GM18868 (cell line): Measurements from ENCODE around the gene CRIM1.
A peak's percentile ranks its signal among the peaks of the same experiment; 100 is the strongest.

Experiments used
- ATAC-seq: cut with Tn5 transposase; IDR thresholded peaks from one replicate; pipeline ENCODE4 v1.9.1; 2021; ENCODE audit warnings: mild to moderate bottlenecking, moderate library complexity; ENCODE audit not compliant: unreplicated experiment

Gene CRIM1

DNA sequence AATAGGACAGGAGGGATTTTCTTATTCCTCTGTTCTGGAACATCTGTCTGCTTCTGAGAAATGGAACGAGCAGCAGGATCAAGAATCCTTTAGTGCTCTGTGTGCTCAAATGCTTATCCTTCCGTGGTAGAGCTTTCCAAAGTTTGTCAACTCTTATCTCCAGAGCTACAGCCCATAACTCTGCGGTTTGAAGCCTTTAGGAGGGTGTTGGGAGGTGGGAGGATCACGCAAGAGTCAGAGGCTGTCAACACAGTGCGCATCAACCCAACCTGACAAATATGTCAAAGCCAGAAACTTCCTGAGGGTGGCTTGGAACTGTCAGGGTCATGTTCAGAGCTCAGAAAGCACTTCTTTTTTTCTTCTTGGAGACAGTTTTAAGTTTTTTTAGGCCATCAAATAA lies 95.9 kb downstream of the CRIM1 start:
- no peak for ATAC-seq

DNA sequence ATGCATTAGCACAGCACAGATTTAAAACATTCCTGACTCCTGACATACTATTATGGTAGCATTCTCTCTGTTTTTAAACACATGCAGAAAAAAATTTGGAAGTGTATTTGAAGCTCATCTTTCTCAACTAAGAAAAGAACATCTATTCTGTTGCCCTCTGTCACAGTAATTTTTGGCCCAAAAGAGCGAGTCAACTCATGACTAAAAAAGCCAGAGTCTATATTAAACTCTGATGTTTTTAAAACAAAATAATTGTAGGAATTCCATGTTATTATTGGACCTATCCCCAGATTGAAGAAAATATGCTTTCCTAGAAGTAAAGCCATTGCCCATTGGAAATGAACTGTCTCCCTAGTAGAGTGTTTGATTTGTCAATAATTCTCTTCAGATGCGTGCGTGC lies 96.7 kb downstream of the CRIM1 start:
- ATAC-seq = no peak

DNA sequence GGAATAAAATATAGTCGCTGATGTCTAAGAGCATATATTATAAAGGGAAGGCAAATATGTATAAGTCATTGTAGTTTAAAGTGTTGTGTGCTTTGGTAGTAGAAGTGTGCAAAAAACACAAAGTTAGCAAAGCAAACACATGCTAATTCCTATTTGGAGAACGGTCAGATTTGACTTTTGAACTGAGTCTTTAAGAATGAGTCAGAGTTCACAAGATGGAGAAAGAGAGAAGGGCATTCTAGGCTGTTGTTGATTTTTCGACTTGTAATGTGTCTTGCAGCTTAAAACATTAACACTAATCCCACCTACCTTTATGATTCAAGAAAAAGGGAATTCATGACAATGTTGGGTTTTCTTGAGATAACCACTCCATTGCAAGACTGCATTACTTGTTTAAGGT lies 98.1 kb downstream of the CRIM1 start:
- ATAC-seq = no peak

DNA sequence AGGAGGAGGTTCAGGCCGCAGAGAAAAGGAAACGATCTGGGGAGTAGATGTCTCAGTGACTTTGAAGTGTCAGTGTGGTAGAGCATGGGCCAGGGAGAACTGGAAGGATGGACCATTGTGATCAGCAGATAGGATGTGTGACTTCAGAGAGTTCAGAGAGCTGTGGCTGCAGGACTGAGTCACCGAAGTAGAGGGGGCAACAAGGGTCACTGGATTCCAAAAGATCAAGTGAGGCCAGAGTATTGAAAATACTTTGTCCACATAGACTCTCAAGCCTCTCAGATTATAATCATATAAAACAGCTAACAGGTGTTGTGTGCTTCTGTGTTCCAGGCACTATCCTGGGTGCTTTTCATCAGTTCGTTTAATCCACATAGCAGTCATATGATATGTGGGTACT lies 99.4 kb downstream of the CRIM1 start:
- ATAC-seq = no peak

DNA sequence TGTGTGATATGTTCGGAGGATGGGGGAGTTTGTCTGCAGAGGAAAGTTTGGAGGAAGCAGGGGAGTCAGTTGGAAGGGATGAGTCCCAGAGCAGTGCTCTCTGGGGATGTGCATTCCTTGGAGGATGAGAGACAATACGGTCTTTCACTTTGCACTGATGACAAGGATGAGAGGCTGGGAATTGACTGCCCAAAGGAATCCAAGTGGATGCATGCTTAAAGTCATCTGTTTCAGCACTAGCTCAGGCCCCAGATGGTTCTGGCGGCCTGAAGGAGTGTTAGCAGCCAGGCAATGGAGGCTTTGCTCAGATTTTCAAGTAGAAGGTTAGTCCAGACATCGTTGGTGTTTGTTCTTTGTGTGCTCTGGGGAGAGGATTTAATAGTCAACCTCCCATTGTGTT lies 100.2 kb downstream of the CRIM1 start:
- no peak for ATAC-seq

DNA sequence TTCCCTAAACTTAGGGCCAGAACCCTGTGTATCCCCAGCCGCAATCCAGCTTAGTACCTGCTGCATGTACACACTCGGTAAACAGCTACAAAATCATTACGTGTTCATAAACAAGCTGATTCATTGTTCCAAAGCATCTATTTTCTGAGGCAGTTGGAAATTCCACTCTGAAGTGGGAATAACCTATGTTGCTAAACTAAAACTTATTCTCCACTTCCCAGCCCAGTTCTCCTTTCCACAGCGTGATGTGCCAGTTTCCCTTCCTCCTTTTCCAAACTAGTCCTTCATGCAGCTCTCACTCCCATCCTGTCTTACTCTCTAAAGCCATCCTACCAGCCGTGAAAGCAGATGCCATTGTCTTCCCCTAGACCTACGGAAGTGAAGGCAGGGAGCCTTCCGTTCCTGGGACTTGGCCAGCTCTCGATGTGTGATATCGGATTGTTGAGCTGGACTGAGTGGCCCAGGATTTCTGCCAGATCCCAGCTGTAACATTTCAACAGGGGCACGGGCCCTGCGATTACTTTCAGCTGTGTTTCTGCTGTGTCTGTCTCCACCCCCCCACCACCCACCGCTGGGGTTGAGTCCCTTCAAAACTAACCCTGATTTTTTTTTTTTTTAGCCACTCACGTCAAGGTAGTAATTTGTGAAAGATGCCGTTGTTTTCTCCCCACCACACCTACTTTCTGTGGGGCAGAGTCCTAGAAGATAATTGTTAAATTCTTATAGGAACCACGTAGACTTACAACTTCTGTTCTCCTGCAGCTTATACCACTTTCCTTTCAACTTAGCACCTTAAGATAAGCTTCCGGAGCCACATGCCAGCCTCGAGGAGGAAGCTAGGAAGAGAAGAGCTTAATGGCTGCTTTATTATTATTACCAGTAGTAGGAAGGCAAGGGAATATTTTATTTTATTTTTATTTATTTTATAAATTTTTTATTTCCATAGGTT lies 100.9 kb downstream of the CRIM1 start:
- no peak for ATAC-seq

DNA sequence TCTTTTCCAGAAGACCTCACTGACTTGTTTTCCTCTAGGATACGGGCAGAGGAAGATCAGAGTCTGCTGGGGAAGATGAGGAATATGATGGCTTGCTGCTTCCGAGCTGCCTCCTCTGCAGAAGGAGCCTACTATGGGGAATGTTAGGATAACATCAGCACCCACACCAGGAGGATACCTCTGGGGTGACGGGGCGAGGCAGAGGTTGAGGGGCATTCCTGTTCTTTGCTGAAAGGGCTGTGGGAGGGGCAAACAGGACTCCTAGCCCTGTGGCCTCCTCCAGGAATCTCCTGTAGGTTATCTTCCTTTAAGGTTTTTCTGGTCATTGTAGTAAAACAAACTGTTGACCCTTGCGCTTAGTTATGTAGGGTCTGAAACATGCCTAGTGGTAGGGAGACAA lies 102.5 kb downstream of the CRIM1 start:
- no peak for ATAC-seq

DNA sequence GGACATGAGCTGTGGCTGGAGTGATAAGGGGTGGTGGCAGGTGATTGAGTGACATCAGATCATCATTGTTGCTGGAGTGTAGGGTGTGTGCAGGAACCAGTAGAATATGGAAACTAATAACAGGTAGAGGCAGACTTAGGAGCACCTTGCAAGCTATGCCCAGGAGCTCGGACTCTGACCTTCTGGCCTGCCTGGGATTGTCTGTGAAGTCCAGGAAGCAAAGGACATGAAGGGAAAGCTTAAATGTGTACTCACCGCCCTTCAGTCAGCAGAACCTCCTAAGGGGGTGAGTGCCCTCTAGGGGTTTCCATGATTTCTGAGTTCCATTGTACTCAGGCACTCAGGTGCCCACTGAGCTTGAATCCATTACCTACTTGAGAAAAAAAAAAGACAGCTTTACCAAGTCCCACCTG lies 104.2 kb downstream of the CRIM1 start:
- no peak for ATAC-seq

DNA sequence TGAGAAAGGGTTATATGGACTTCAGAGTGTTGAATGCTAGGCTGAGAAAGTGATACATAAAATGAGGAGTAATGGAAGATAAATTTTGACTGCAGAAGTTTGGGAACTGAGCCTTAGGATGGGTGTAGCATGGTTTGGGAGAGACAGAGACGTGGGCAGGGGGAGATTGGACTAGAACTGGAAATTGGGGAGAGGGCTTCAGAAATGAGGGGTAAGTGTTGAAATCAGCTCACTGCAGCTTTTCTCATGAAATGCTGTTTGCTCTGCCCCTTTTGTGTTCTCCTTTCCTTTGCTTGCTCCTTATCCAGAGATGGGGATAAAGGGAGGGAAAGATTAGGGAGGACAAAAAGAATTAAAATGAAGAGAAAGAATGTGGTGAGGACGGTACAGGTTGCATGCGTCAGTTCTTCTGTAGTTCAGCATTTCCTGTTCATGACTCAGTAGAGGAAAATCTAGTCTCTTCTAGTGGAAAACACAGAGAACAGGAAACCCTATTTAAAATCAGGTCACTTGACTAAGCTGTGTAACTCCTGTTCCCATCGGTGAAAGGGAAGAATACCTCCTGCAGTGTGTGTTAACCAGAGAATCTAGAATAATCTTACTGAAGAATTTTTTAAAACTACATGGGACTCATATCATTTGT lies 105.6 kb downstream of the CRIM1 start:
- peak; percentile 66 for ATAC-seq

DNA sequence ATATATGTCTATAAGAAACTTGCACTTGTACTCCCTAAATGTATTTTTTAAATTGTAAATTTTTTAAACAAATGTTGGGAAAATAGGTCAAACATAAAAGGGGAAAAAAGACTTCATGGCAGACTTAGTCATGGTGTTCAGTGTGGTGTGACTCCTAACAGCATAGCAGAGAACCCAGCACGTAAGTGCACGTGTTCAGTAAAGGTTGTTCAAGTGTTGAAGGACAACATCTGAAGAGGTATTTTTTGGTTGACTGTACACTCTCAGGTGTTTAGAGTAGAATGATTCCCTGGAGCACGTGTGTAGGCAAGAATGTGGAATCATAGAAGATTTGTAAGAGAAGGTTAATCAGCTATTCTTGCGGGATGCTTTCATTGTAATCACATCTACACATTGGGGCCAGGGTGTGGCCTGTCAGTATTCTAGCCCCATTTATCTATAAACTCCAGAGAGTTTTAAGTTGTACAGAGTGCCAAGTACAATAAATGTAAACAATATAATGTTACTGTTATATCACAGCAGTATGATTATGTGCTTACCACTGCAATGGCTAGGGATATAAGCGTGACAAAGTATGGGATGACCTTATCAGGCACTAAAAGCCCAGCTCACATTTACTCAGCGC lies 106.8 kb downstream of the CRIM1 start:
- ATAC-seq = no peak

DNA sequence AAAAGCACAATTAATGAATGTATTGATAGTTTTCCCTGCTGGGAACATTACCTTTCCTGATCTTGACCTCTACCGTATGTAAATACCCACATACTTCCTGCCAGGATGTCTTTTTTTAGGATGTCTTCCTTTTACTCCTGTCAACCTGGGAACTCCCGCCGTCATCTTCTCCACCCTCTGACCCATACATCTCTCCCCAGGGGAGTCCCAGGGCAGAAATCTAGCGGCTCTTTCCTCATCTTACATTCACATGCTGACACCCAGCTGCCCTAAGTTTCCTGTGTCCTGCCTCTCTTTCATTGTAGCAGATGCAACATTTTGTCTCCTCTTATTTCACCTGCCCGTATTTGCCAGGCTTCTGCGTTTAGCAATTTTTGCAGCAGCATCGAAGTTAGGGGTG lies 107.8 kb downstream of the CRIM1 start:
- ATAC-seq = no peak

DNA sequence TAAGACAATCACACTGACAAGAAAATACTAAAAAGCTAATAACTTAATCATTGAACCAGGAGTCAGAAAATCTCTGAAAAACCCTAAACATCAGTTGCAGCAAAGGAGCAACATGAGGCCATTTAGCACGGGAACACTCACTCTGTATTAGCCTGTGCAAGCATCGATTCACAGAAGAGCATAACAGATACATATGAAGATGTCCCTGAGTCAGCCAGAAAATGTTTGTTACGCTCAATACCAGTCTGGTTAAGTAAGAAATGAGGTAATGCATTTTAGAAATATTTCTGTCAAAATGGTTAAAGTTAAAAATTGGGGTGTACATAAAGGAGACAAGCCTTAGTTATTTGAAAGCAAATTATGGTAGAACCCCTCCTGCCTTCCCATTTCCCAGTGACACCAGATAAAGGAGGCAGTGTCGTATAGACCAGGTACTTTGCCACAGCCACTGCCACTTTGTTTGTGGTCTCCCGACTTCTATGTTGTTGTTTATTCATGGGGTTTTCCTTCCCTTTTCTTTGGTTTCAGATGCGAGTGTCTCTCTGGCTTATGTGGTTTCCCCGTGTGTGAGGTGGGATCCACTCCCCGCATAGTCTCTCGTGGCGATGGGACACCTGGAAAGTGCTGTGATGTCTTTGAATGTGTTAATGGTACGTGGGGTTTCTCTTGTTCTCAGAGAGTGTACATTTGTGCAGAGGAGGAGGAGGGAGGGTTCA lies 108.6 kb downstream of the CRIM1 start:
- peak; percentile 50 for ATAC-seq

DNA sequence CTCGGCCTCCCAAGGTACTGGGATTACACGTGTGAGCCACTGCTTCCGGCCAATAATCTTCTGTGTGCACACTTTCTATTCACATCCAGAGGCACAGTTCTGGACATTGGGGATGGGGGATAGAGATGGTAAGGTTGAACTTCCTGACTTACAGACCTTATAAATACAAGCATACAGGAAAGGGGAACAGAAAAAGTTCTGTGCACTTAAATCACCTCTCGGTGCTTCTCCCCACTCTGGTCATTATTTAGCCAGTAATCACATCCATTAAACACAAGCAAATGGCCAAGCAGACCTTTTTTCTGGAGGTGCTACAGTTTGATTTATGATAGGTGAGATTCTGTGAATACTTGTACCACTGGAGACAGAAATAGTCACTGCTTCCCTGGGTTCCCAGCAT lies 110.6 kb downstream of the CRIM1 start:
- ATAC-seq = no peak

DNA sequence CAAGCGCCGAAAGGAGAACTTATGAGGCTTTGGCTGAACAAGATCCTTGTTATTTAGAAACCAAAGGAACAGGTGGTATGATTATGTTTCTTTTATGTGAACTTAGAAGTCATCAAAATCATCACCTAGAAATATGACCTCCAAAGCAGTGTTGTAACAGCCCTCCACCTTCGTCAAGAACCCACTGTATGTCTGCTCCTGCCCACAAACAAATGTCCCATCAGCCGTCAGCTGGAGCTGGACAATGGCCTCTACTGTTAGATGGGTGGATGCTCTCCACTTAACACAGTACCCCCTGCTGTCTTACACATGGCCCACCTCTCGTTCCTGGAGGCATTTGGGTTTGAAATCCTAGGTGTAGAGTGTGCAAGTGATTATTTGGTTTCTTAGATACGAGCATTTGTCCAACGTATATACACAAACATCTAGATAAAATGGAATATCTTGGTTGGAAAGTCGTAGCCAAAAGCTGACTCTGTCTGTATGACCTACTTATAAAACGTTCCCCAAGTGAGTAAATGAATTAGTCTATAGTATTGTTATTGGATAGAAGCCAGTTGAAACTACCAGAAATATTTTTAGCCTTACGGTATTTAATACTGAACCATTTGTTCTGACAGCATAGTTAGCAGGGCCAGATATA lies 113.0 kb downstream of the CRIM1 start:
- no peak for ATAC-seq

DNA sequence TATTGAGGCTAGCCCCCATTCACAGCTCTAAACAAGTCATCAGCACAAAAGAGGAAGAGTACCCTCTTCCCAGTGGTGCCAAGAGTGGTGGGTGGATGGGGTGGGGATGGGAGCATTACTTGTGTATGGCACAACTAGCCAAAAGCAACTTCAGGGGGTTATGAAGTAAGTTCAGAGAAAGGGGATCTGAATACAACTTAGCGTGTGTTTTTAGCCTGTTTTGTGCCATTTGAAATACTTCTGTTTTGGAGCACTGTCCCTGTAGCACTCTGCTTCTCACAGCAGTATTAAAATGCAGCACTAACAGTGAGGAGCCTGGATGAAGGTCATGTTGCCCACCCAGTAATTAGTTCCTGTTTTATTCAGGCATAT lies 113.5 kb downstream of the CRIM1 start:
- no peak for ATAC-seq

DNA sequence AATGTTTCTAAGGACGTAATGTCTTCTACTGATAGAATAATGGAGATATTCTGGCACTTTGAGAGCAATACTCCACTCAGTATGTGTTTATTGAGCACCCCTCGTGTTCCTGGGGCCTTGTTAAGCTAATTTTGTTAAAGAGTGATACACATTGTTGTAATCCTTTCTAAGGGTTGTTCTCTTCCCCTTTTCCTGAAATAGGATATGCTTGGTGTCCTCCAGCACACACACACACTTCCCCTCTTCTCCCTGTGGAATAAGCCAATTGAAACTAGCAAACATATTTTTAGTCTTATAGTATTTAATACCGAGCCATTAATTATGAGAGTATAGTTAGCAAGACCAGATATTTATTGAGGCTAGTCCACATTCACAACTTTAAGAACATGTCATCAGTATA lies 114.1 kb downstream of the CRIM1 start:
- ATAC-seq = no peak

DNA sequence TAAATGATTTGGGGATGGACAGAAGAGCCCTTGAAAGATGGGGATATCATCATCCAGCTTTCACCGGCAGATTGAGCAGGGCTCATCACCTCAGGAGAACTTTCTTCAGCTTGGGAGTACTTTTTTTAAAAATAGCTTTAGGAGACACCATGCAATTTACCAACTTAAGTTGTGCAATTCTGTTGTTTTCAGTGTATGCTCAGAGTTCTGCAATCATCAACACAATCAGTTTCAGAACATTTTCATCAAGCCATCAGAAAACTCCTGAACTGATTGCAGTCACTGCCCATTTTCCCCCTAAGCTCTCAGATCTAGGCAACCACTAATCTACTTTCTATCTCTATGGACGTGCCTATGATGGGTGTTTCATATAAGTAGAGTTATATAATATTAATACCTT lies 117.7 kb downstream of the CRIM1 start:
- ATAC-seq = no peak

DNA sequence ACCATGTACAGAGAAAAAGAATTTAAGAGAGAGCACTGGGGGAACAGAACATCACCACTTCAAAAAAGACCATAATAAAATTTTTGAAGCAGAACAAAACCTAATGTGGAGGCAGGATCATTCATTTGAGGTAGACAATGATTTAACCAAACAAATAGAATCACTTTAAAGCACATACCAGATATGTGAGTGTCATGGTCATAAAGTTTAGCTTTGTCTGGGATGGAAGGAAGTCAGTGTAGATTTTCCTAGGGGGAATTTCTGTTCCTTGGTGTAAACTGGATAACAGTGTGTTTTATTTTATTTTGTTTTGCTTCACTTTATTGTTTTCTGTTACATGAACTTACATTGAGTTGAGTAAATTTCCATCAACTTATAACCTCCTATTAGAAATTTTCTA lies 120.8 kb downstream of the CRIM1 start:
- ATAC-seq = no peak

DNA sequence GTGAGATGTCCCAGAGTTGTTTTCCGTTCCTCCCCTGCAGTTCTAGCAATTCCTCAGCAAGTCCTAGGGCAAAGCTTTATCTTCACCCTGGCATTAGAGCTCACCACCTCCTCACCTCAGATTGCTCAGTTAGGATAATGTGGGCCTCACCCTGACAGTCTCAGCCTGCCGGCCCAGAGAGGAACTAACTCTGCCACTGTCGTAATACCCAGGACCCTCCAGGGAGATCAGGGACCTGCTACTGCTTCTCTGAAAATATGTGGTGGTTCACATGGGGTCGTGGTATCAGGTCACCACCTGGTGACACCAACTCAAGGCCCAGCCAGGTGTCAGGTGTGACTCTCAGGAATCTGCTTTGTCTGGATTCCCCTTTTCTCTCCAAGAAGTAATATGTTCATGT lies 121.7 kb downstream of the CRIM1 start:
- no peak for ATAC-seq

DNA sequence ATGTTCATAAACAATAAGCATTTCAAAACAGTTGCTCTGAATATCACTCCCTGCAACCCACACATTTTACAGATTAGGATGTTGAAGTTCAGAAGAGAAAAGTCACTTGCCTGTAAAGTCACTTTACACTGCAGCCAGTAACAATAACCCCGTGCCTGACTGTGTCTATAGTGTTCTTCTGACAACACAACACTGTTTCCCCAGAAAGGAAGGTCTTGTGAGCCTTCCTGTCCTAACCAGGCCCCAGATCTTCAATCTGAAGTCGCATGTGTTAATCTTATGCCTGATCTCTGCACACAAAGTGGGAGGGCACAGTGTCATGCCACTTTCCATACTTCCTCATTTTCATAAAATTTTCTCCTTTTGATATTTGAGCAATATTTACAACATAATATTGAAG lies 122.2 kb downstream of the CRIM1 start:
- ATAC-seq = no peak

DNA sequence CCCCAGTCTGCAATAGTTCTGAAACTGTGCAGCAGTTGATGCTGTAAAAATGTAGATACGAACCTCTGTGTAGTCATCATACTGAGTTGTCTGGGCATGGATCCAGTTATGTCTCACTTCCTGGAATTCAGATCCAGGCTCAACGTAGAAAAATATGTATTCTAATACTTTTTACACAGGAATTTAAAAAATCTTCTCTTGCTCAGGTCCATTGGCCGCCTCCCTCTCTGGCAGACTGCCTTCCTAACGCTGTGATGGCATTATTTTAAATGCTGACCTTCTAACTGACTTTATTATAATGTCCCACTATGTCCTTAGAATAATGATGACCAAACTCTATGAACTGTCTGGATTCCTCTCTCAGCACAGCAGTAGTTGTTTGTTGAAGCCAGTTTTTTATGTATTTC lies 122.8 kb downstream of the CRIM1 start:
- ATAC-seq = no peak
